Skin epidermis (tissue), 12 donors: Measurements from ENCODE around the gene HES2.

ENCODE experiments used
- H3K27ac ChIP-seq, 21 experiments: fragments of 200-600 bp; sonication (generic) in 11 of 21; one replicate each; pipeline ENCODE4 v1.5.0; 2020; ENCODE audit warnings: mild to moderate bottlenecking in 3 of 21, inconsistent platforms in 2 of 21, moderate library complexity in 2 of 21
- H3K4me3 ChIP-seq, 7 experiments: fragments of 200-600 bp; sonication (generic) in 2 of 7; one replicate each; pipeline ENCODE4 v1.5.0; 2020; ENCODE audit warnings: inconsistent platforms in 2 of 7, mild to moderate bottlenecking in 2 of 7, moderate library complexity in 1 of 7

Gene HES2

GRCh38 chr1:6423321-6423999 is 3.7 kb upstream of the HES2 start:
- H3K4me3 ChIP-seq, result peak overlapping the region in 1 of 7 experiments; percentile 37

GRCh38 chr1:6421266-6421665 is 1.5 kb upstream of the HES2 start:
- H3K27ac ChIP-seq, result no peak overlapping the region
- no peak overlapping the region for H3K4me3 ChIP-seq

More at GRCh38 chr1:6423321-6423999, 3.7 kb upstream of the HES2 start:
- H3K27ac ChIP-seq, result no peak overlapping the region

- Histone ChIP-seq H3K27ac (peak overlapping the region in 1 of 21 experiments; percentile 62), H3K4me3 (peak overlapping the region in 2 of 7 experiments; percentile 47 to 53)
Measured at GRCh38 chr1:6420454-6421042, 829 bp upstream of the HES2 start.

GRCh38 chr1:6419397-6419803 is 319 bp downstream of the HES2 start:
- peak overlapping the region in 17 of 21 experiments; percentile 17 to 84 (median 64) for H3K27ac ChIP-seq
- H3K4me3 ChIP-seq, result peak overlapping the region; percentile 25 to 53 (median 37)

- Histone ChIP-seq H3K27ac (peak overlapping the region in 16 of 21 experiments; percentile 39 to 84 (median 65)), H3K4me3 (peak overlapping the region; percentile 25 to 53 (median 37))
Measured at GRCh38 chr1:6418668-6419396, 887 bp downstream of the HES2 start.

GRCh38 chr1:6417961-6418667 is 1.6 kb downstream of the HES2 start:
- peak overlapping the region in 1 of 21 experiments; percentile 78 for H3K27ac ChIP-seq
- peak overlapping the region in 6 of 7 experiments; percentile 29 to 53 (median 41) for H3K4me3 ChIP-seq

- H3K27ac ChIP-seq, result peak overlapping the region in 1 of 21 experiments; percentile 60
- H3K4me3 ChIP-seq, result no peak overlapping the region
Measured at GRCh38 chr1:6416906-6417305, 2.8 kb downstream of the HES2 start.

- no peak overlapping the region for H3K4me3 ChIP-seq
- peak overlapping the region in 4 of 21 experiments; percentile 30 to 60 (median 42) for H3K27ac ChIP-seq
Measured at GRCh38 chr1:6416295-6416656, 3.4 kb downstream of the HES2 start.

GRCh38 chr1:6414881-6415626 is 4.7 kb downstream of the HES2 start:
- no peak overlapping the region for H3K4me3 ChIP-seq

GRCh38 chr1:6414443-6414844 is 5.3 kb downstream of the HES2 start:
- no peak overlapping the region for H3K4me3 ChIP-seq
- H3K27ac ChIP-seq, result peak overlapping the region in 14 of 21 experiments; percentile 14 to 79 (median 50)

More at GRCh38 chr1:6414881-6415626, 4.7 kb downstream of the HES2 start:
- H3K27ac ChIP-seq, result peak overlapping the region in 14 of 21 experiments; percentile 14 to 79 (median 50)

- H3K4me3 ChIP-seq, result no peak overlapping the region
- no peak overlapping the region for H3K27ac ChIP-seq
Measured at GRCh38 chr1:6412896-6413295, 6.8 kb downstream of the HES2 start.

GRCh38 chr1:6410248-6410893 is 9.3 kb downstream of the HES2 start:
- Histone ChIP-seq H3K4me3 (no peak overlapping the region), H3K27ac (no peak overlapping the region)

- H3K4me3 ChIP-seq, result no peak overlapping the region
Measured at GRCh38 chr1:6409733-6410132, 10.0 kb downstream of the HES2 start.

GRCh38 chr1:6409053-6409452 is 10.7 kb downstream of the HES2 start:
- no peak overlapping the region for H3K4me3 ChIP-seq
- H3K27ac ChIP-seq, result no peak overlapping the region

More at GRCh38 chr1:6409733-6410132, 10.0 kb downstream of the HES2 start:
- H3K27ac ChIP-seq, result no peak overlapping the region

- Histone ChIP-seq H3K4me3 (no peak overlapping the region), H3K27ac (no peak overlapping the region)
Measured at GRCh38 chr1:6408023-6408422, 11.7 kb downstream of the HES2 start.

- no peak overlapping the region for H3K4me3 ChIP-seq
- peak overlapping the region in 1 of 21 experiments; percentile 7 for H3K27ac ChIP-seq
Measured at GRCh38 chr1:6401673-6402072, 18.0 kb downstream of the HES2 start.

- H3K4me3 ChIP-seq, result no peak overlapping the region
- no peak overlapping the region for H3K27ac ChIP-seq
Measured at GRCh38 chr1:6399294-6399693, 20.4 kb downstream of the HES2 start.

- Histone ChIP-seq H3K27ac (no peak overlapping the region), H3K4me3 (no peak overlapping the region)
Measured at GRCh38 chr1:6397844-6398441, 21.8 kb downstream of the HES2 start.
